Activated T-cell treated with anti-CD3 and anti-CD28 coated beads, Interleukin-2, amount 50 U/mL, for 72 hours (primary cell): ENCODE data around the gene GRB10. TPM values are rescaled to one million over a fixed set of nuclear protein-coding genes. Genes with fewer than 3 reads are reported as not detected.

Experiments
- ATAC-seq, 2 donors: fragments of 150-1000 bp; cut with Tn5 transposase; replicated peaks in 1 of 2; 2 replicates each; pipeline ENCODE4 v1.10.0; 2021; ENCODE audit warnings: moderate library complexity in 2 of 2, mild to moderate bottlenecking in 1 of 2
- DNase-seq, 2 donors: peaks; one replicate each; pipeline ENCODE4 v3.0.0; 2021 to 2022; ENCODE audit warnings: mixed read lengths in 1 of 2
- H3K27ac Mint-ChIP-seq: one replicate; pipeline ENCODE4 v1.8.0; 2022; ENCODE audit warnings: mild to moderate bottlenecking, moderate library complexity, mixed read lengths
- H3K27me3 Mint-ChIP-seq: one replicate; pipeline ENCODE4 v1.8.0; 2022; ENCODE audit warnings: low read depth, mixed read lengths
- H3K36me3 Mint-ChIP-seq, 2 donors: one replicate each; pipeline ENCODE4 v1.8.0; 2022; ENCODE audit warnings: mixed read lengths in 2 of 2, mild to moderate bottlenecking in 1 of 2; ENCODE audit not compliant: insufficient read depth in 2 of 2
- H3K4me1 Mint-ChIP-seq: one replicate; pipeline ENCODE4 v1.8.0; 2022; ENCODE audit warnings: low read depth, mixed read lengths
- H3K4me3 Mint-ChIP-seq, 2 donors: one replicate each; pipeline ENCODE4 v1.8.0; 2022; ENCODE audit warnings: mild to moderate bottlenecking in 2 of 2, mixed read lengths in 2 of 2, moderate library complexity in 2 of 2
- H3K9me3 Mint-ChIP-seq, 2 donors: one replicate each; pipeline ENCODE4 v1.8.0; 2022; ENCODE audit warnings: mixed read lengths in 2 of 2
- total RNA-seq, 2 donors: library from RNA; stranded (reverse); gene quantifications; one replicate each; pipeline ENCODE4 v1.2.3, GENCODE V29; 2022

GRB10 gene
- total RNA-seq, 2 donors from 2014 or later: 18.4 to 21.0 TPM

- no peak overlapping the region for H3K27ac Mint-ChIP-seq
- peak overlapping the region in 1 of 2 donors; percentile 77 for H3K4me3 Mint-ChIP-seq
- H3K9me3 Mint-ChIP-seq: no peaks in the 10 kb centered on the region
- no peaks in the 10 kb centered on the region for H3K27me3 Mint-ChIP-seq
- DNase-seq (no peak), ATAC-seq (no peak)
- no peaks in the 10 kb centered on the region for H3K36me3 Mint-ChIP-seq
- peaks cover 42% of the 10 kb centered on the region for H3K4me1 Mint-ChIP-seq
These were observed 123.2 kb downstream of the GRB10 start for GRCh38 chr7:50659329-50659965.

- Mint-ChIP-seq H3K27ac (no peak overlapping the region), H3K4me1 (peaks cover 42% of the 10 kb centered on the region), H3K27me3 (no peaks in the 10 kb centered on the region), H3K9me3 (no peaks in the 10 kb centered on the region), H3K4me3 (no peak overlapping the region), H3K36me3 (no peaks in the 10 kb centered on the region)
- DNase-seq: no peak
- ATAC-seq: no peak
These were observed 124.0 kb downstream of the GRB10 start for GRCh38 chr7:50658696-50659095.

- Mint-ChIP-seq H3K36me3 (no peaks in the 10 kb centered on the region), H3K4me3 (no peak overlapping the region), H3K4me1 (peaks cover 35% of the 10 kb centered on the region), H3K27ac (no peak overlapping the region), H3K27me3 (no peaks in the 10 kb centered on the region), H3K9me3 (no peaks in the 10 kb centered on the region)
- ATAC-seq (no peak), DNase-seq (no peak)
These were observed 124.8 kb downstream of the GRB10 start for GRCh38 chr7:50657912-50658311.

GRCh38 chr7:50657341-50657873 lies 125.3 kb downstream of the GRB10 start:
- Mint-ChIP-seq H3K9me3 (no peaks in the 10 kb centered on the region), H3K4me3 (no peak overlapping the region), H3K4me1 (peaks cover 30% of the 10 kb centered on the region), H3K36me3 (no peaks in the 10 kb centered on the region), H3K27ac (no peak overlapping the region), H3K27me3 (no peaks in the 10 kb centered on the region)
- ATAC-seq (no peak), DNase-seq (no peak)

GRCh38 chr7:50656141-50656895 lies 126.4 kb downstream of the GRB10 start:
- H3K27ac Mint-ChIP-seq: no peak overlapping the region
- H3K4me3 Mint-ChIP-seq: no peak overlapping the region
- peaks cover 19% of the 10 kb centered on the region for H3K4me1 Mint-ChIP-seq
- ATAC-seq (no peak), DNase-seq (no peak)
- H3K9me3 Mint-ChIP-seq: no peaks in the 10 kb centered on the region
- no peaks in the 10 kb centered on the region for H3K27me3 Mint-ChIP-seq
- no peaks in the 10 kb centered on the region for H3K36me3 Mint-ChIP-seq

- Mint-ChIP-seq H3K4me1 (peaks cover 11% of the 10 kb centered on the region), H3K9me3 (no peaks in the 10 kb centered on the region)
These were observed 127.2 kb downstream of the GRB10 start for GRCh38 chr7:50655490-50655889.

GRCh38 chr7:50655020-50655419 lies 127.7 kb downstream of the GRB10 start:
- Mint-ChIP-seq H3K4me1 (peaks cover 6% of the 10 kb centered on the region), H3K4me3 (no peak overlapping the region), H3K27ac (no peak overlapping the region), H3K9me3 (no peaks in the 10 kb centered on the region), H3K36me3 (no peaks in the 10 kb centered on the region), H3K27me3 (no peaks in the 10 kb centered on the region)
- DNase-seq (no peak), ATAC-seq (no peak)

More at GRCh38 chr7:50655490-50655889, 127.2 kb downstream of the GRB10 start:
- no peak overlapping the region for H3K27ac Mint-ChIP-seq
- no peaks in the 10 kb centered on the region for H3K27me3 Mint-ChIP-seq
- ATAC-seq: no peak
- no peak overlapping the region for H3K4me3 Mint-ChIP-seq
- no peaks in the 10 kb centered on the region for H3K36me3 Mint-ChIP-seq
- no peak for DNase-seq

GRCh38 chr7:50653981-50654425 lies 128.7 kb downstream of the GRB10 start:
- no peak for DNase-seq
- no peak for ATAC-seq
- Mint-ChIP-seq H3K4me3 (no peak overlapping the region), H3K36me3 (no peaks in the 10 kb centered on the region), H3K4me1 (no peaks in the 10 kb centered on the region), H3K9me3 (no peaks in the 10 kb centered on the region), H3K27ac (no peak overlapping the region), H3K27me3 (no peaks in the 10 kb centered on the region)

- Mint-ChIP-seq H3K9me3 (no peaks in the 10 kb centered on the region), H3K27me3 (no peaks in the 10 kb centered on the region), H3K4me3 (no peak overlapping the region), H3K27ac (no peak overlapping the region), H3K4me1 (no peaks in the 10 kb centered on the region), H3K36me3 (no peaks in the 10 kb centered on the region)
- no peak for DNase-seq
- ATAC-seq: no peak
These were observed 129.4 kb downstream of the GRB10 start for GRCh38 chr7:50653126-50653864.

- no peaks in the 10 kb centered on the region for H3K4me1 Mint-ChIP-seq
- H3K27ac Mint-ChIP-seq: no peak overlapping the region
- no peak for DNase-seq
- H3K9me3 Mint-ChIP-seq: no peaks in the 10 kb centered on the region
- no peak for ATAC-seq
- no peaks in the 10 kb centered on the region for H3K27me3 Mint-ChIP-seq
- no peak overlapping the region for H3K4me3 Mint-ChIP-seq
- no peaks in the 10 kb centered on the region for H3K36me3 Mint-ChIP-seq
These were observed 130.1 kb downstream of the GRB10 start for GRCh38 chr7:50652400-50653125.

GRCh38 chr7:50651271-50651989 lies 131.3 kb downstream of the GRB10 start:
- DNase-seq (no peak), ATAC-seq (no peak)
- H3K4me1 Mint-ChIP-seq: no peaks in the 10 kb centered on the region
- no peaks in the 10 kb centered on the region for H3K36me3 Mint-ChIP-seq
- no peak overlapping the region for H3K4me3 Mint-ChIP-seq
- no peaks in the 10 kb centered on the region for H3K27me3 Mint-ChIP-seq
- no peak overlapping the region for H3K27ac Mint-ChIP-seq
- no peaks in the 10 kb centered on the region for H3K9me3 Mint-ChIP-seq

- Mint-ChIP-seq H3K4me1 (no peaks in the 10 kb centered on the region), H3K27ac (no peak overlapping the region), H3K36me3 (no peaks in the 10 kb centered on the region), H3K4me3 (no peak overlapping the region), H3K9me3 (no peaks in the 10 kb centered on the region), H3K27me3 (no peaks in the 10 kb centered on the region)
- no peak for ATAC-seq
- DNase-seq: no peak
These were observed 132.5 kb downstream of the GRB10 start for GRCh38 chr7:50650057-50650664.
